ENCODE measurements around the gene SPTBN5.

GRCh38 chr15:41930867-41931222 lies 37.0 kb upstream of the SPTBN5 start:
- TF ChIP-seq TAF1 (IDR thresholded peaks at IDR 0.05; ENCODE audit: borderline replicate concordance, insufficient read depth, low read length) (no peak), REST (IDR thresholded peaks at IDR 0.05; ENCODE audit: insufficient read depth in 1 of 2, low read depth in 2 of 2, low read length in 2 of 2) (no peak), POLR2AphosphoS5 (IDR thresholded peaks at IDR 0.05; ENCODE audit: low read depth, low read length) (no peak)
